ENCODE data around the gene LRRC36.

DNA sequence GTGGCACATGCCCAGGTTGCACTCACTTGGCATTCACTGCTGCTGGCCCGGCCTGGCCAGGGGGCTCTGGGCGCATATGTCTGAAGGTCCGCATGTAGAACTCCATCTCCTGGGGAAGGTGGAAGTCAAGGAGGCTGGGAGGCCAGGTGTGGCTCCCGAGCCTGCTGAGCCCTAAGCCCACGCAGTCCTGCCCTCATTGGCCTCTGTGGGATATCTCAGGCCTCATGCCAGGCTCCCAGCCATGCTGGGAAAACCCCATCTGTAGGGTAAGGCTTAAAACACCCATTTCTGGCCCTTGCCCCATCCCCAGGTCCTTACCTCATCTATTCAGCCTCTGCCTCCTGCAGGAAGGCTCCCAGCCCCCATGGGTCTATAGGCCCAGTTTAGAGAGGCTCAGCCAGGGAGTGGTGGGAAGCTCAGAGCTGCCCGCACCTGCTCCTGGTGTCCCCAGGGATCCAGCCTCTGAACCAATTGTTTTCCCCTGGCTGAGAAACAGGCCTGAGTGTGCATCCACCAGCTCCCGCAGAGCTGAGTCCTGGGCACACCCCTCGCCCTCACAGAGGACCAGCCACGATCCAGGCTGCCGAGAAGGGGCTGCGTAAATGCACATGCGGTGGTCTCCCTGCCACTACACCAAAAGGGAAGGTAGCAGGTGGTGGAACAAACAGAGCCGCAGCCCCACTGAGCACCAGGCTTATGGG lies 69.0 kb downstream of the LRRC36 start:
- TF ChIP-seq NR2C1 (IDR thresholded peaks at IDR 0.05) (no peak), EZH2 (IDR thresholded peaks at IDR 0.05; ENCODE audit: borderline replicate concordance, control insufficient read depth, low read depth, low read length) (no peak), ESRRA (IDR thresholded peaks at IDR 0.05; ENCODE audit: low read length) (no peak), MEF2A (IDR thresholded peaks at IDR 0.05; ENCODE audit: insufficient read depth, low read depth, low read length) (no peak), CREM (IDR thresholded peaks at IDR 0.05; ENCODE audit: low read depth) (no peak), POLR2A (IDR thresholded peaks at IDR 0.05; ENCODE audit: low read depth, low read length) (no peak), ZNF207 (IDR thresholded peaks at IDR 0.05; ENCODE audit: borderline replicate concordance) (no peak), CBX5 (IDR thresholded peaks at IDR 0.05; ENCODE audit: low read depth) (no peak), MEF2B (IDR thresholded peaks at IDR 0.05; ENCODE audit: partially characterized antibody, poor library complexity, severe bottlenecking) (no peak), TARDBP (IDR thresholded peaks at IDR 0.05; ENCODE audit: borderline replicate concordance) (no peak), FOXM1 (IDR thresholded peaks at IDR 0.05; ENCODE audit: low read depth, low read length) (no peak)
- TF ChIP-seq, protein P1, sequence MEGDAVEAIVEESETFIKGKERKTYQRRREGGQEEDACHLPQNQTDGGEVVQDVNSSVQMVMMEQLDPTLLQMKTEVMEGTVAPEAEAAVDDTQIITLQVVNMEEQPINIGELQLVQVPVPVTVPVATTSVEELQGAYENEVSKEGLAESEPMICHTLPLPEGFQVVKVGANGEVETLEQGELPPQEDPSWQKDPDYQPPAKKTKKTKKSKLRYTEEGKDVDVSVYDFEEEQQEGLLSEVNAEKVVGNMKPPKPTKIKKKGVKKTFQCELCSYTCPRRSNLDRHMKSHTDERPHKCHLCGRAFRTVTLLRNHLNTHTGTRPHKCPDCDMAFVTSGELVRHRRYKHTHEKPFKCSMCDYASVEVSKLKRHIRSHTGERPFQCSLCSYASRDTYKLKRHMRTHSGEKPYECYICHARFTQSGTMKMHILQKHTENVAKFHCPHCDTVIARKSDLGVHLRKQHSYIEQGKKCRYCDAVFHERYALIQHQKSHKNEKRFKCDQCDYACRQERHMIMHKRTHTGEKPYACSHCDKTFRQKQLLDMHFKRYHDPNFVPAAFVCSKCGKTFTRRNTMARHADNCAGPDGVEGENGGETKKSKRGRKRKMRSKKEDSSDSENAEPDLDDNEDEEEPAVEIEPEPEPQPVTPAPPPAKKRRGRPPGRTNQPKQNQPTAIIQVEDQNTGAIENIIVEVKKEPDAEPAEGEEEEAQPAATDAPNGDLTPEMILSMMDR (IDR thresholded peaks at IDR 0.05 in 2 of 3, conservative IDR thresholded peaks at IDR 0.05 in 1 of 3; ENCODE audit: control insufficient read depth in 2 of 3, extremely low read depth in 1 of 3, insufficient read depth in 1 of 3, low read depth in 3 of 3, low read length in 3 of 3) = no peak
- TF ChIP-seq, protein P2, sequence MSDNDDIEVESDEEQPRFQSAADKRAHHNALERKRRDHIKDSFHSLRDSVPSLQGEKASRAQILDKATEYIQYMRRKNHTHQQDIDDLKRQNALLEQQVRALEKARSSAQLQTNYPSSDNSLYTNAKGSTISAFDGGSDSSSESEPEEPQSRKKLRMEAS (IDR thresholded peaks at IDR 0.05; ENCODE audit: low read depth, low read length) = no peak
- TF ChIP-seq, protein P3, sequence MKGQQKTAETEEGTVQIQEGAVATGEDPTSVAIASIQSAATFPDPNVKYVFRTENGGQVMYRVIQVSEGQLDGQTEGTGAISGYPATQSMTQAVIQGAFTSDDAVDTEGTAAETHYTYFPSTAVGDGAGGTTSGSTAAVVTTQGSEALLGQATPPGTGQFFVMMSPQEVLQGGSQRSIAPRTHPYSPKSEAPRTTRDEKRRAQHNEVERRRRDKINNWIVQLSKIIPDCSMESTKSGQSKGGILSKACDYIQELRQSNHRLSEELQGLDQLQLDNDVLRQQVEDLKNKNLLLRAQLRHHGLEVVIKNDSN (IDR thresholded peaks at IDR 0.05; ENCODE audit: borderline replicate concordance, extremely low read length, insufficient read depth, low read depth, low read length) = no peak
